Peyer's patch (tissue), 4 donors: ENCODE results near the gene NCOA5. TPM values are rescaled to one million over a fixed set of nuclear protein-coding genes. Genes with fewer than 3 reads are reported as not detected.

Source experiments
- DNase-seq, 3 donors: peaks; one replicate each; pipeline ENCODE4 v3.0.0-alpha.2; 2017 to 2019
- H3K27ac ChIP-seq, 4 donors: fragments of 200-600 bp; sonication (generic); one replicate each; pipeline ENCODE4 v1.5.1; 2016 to 2019
- H3K27me3 ChIP-seq, 2 donors: fragments of 200-600 bp; sonication (generic); one replicate each; pipeline ENCODE4 v1.5.1; 2019
- H3K36me3 ChIP-seq, 3 donors: fragments of 200-600 bp; sonication (generic); one replicate each; pipeline ENCODE4 v1.5.1; 2016 to 2019
- H3K4me1 ChIP-seq, 4 donors: fragments of 200-600 bp; sonication (generic); one replicate each; pipeline ENCODE4 v1.5.1; 2016 to 2019
- H3K4me3 ChIP-seq, 4 donors: fragments of 200-600 bp; sonication (generic); 1 replicate in 3 of 4; 2 replicates in 1 of 4; pipeline ENCODE4 v1.5.1; 2016 to 2019; ENCODE audit warnings: mild to moderate bottlenecking in 1 of 4
- H3K9me3 ChIP-seq, 4 donors: fragments of 200-600 bp; sonication (generic); one replicate each; pipeline ENCODE4 v1.5.1; 2016 to 2019; ENCODE audit warnings: mild to moderate bottlenecking in 1 of 4
- CTCF ChIP-seq, 6 experiments: fragments of 450-650 bp in 4 of 6; fragments of 200-600 bp in 2 of 6; sonication (generic) in 1 of 6; IDR thresholded peaks; one replicate each; pipeline ENCODE4 v1.5.1; 2017 to 2019; ENCODE audit warnings: antibody characterized with exemption in 6 of 6, mild to moderate bottlenecking in 3 of 6, moderate library complexity in 1 of 6
- POLR2A ChIP-seq, 2 donors: fragments of 450-650 bp; IDR thresholded peaks; one replicate each; pipeline ENCODE4 v1.5.1; 2017; ENCODE audit warnings: antibody characterized with exemption in 2 of 2, mild to moderate bottlenecking in 2 of 2, moderate library complexity in 2 of 2
- total RNA-seq, 4 donors: library from RNA; depleted of rRNA; stranded (reverse); fragments of >200 nt; gene quantifications; one replicate each; pipeline ENCODE4 v1.1.0, GENCODE V29; 2016

The NCOA5 gene
- total RNA-seq, 4 donors from 2014 or later = 20.5 to 65.2 (median 24.9) TPM

GRCh38 chr20:46112430-46113112, 22.8 kb upstream of the NCOA5 start:
- Histone ChIP-seq H3K9me3 (no peaks in the 10 kb centered on the region), H3K4me1 (peaks cover 0 to 13% (median 3%) of the 10 kb centered on the region in 4 donors), H3K27me3 (no peaks in the 10 kb centered on the region), H3K4me3 (no peak overlapping the region), H3K27ac (no peak overlapping the region), H3K36me3 (no peaks in the 10 kb centered on the region)
- DNase-seq = no peak
- TF ChIP-seq CTCF (IDR thresholded peaks at IDR 0.05) = no peak
- no peak for TF ChIP-seq POLR2A (IDR thresholded peaks at IDR 0.05)

- H3K27me3 ChIP-seq = no peaks in the 10 kb centered on the region
- DNase-seq = no peak
- no peak overlapping the region for H3K4me3 ChIP-seq
- no peak overlapping the region for H3K27ac ChIP-seq
- no peaks in the 10 kb centered on the region for H3K36me3 ChIP-seq
- peaks cover 0 to 9% (median 0%) of the 10 kb centered on the region in 4 donors for H3K4me1 ChIP-seq
- no peak for TF ChIP-seq CTCF (IDR thresholded peaks at IDR 0.05)
- TF ChIP-seq POLR2A (IDR thresholded peaks at IDR 0.05) = no peak
- H3K9me3 ChIP-seq = no peaks in the 10 kb centered on the region
These were observed 22.1 kb upstream of the NCOA5 start for GRCh38 chr20:46111836-46112212.

- TF ChIP-seq POLR2A (IDR thresholded peaks at IDR 0.05) (no peak), CTCF (IDR thresholded peaks at IDR 0.05) (no peak)
- Histone ChIP-seq H3K36me3 (no peaks in the 10 kb centered on the region), H3K27me3 (no peaks in the 10 kb centered on the region), H3K27ac (no peak overlapping the region), H3K4me1 (peaks cover 0 to 9% (median 0%) of the 10 kb centered on the region in 4 donors), H3K9me3 (no peaks in the 10 kb centered on the region), H3K4me3 (no peak overlapping the region)
- peak in 2 of 3 donors; percentile 51 to 68 for DNase-seq
These were observed 21.5 kb upstream of the NCOA5 start for GRCh38 chr20:46111028-46111835.

- peak overlapping the region in 2 of 4 donors; percentile 50 to 67 for H3K27ac ChIP-seq
These were observed 19.2 kb upstream of the NCOA5 start for GRCh38 chr20:46108976-46109375.

DNA sequence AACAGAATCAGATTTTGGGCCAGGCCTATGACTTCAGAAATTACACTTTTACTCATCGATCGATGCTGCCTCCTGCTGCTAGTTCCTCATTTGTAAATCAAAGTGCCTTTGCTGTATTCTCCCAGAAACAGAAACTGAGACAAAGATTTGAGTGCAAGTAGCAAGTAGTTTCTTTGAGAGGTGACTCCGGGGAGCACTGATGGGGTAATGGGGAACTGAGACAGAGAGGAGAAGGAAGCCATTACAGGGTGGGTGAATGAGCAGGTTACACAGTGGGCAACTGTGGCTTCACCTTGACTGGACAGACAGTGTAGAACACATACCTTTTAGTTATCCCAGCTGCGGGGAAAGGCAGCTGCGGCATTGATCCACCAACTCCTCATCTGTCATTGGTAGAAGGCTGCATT, 18.7 kb upstream of the NCOA5 start:
- Histone ChIP-seq H3K27me3 (no peaks in the 10 kb centered on the region), H3K27ac (peak overlapping the region in 2 of 4 donors; percentile 50 to 67), H3K9me3 (no peaks in the 10 kb centered on the region), H3K36me3 (no peaks in the 10 kb centered on the region), H3K4me1 (peaks cover 0 to 9% (median 0%) of the 10 kb centered on the region in 4 donors), H3K4me3 (no peak overlapping the region)
- TF ChIP-seq CTCF (IDR thresholded peaks at IDR 0.05) (no peak), POLR2A (IDR thresholded peaks at IDR 0.05) (no peak)
- peak in 1 of 3 donors; percentile 46 for DNase-seq

More at GRCh38 chr20:46108976-46109375, 19.2 kb upstream of the NCOA5 start:
- no peak overlapping the region for H3K4me3 ChIP-seq
- H3K27me3 ChIP-seq = no peaks in the 10 kb centered on the region
- H3K4me1 ChIP-seq = peaks cover 0 to 9% (median 0%) of the 10 kb centered on the region in 4 donors
- H3K9me3 ChIP-seq = no peaks in the 10 kb centered on the region
- TF ChIP-seq POLR2A (IDR thresholded peaks at IDR 0.05) (no peak), CTCF (IDR thresholded peaks at IDR 0.05) (no peak)
- no peaks in the 10 kb centered on the region for H3K36me3 ChIP-seq
- DNase-seq = no peak
